Activated gamma-delta T cell treated with Interleukin-2 at 50 U/mL for 16 hours (primary cell): ENCODE measurements around the gene UHRF1.
A peak's percentile ranks its signal among the peaks of the same experiment; 100 is the strongest.
"Not testable (repeated sequence)": the region's sequence is repeated elsewhere in the genome, so short reads cannot be mapped to it uniquely, and the experiment has no call there.

Source experiments
- DNase-seq: peaks from one replicate; pipeline ENCODE4 v3.0.0-alpha.2; 2020

UHRF1 gene

DNA sequence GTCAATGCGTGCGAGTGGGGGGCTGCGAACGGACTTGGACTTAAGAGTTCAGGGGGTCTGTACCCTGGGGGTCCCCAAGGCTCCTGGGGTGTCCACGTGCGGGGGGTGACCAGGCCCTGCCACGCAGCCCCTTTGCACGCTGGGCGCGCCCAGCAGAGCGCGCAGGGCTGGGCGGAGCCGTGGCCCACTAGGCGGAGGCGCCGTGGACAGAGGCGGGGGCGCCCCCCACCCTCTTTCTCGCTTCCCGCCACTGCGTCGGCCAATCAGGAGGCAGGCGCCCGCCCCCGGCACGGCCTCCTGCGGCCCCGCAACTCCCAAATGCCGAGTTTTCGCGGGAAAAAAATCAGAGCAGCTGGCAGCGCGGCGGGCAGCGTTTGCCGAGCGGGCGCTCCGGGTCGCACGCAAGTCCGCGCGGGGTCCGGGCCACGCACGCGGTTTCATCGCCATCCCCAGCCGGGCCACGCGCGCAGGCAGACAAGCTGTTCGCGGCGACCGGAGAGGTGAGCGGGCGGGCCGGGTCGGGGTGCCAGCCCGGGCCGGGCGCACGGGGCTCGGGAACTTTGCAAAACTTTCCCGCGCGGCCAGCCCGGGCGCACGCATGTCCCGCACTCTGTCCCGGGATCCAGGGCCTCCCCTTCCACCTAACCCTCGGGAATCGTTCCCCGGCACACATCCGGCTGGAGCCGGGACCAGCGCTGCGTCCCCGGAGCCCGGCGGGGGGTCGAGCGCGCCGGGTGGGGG lies at the start of gene UHRF1:
Gene UHRF1 (plus strand): TSS at position 346 of the 741 bp plus-strand sequence. CDS start 1,385 bp downstream, outside the sequence.
- DNase-seq, result no peak

DNA sequence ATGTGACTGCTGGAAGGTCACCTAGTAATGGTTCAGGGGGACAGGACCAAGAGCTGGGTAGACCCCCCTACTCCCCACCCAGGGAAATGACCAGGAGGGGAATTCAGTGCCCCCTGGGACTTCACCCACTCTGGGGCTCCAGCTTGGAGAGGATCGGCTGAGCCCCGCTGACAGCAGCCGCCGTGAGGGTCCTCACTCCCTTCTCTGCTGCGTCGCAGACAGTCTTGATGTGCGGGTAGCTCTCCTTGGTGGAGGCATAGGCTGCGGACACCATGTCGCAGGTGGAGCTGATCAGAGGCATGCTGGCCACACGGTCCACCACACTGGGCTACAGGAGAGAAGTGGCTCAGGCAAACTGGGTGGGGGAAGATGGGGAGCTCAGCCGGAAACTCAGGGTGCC lies 49.6 kb upstream of the UHRF1 start:
- no peak for DNase-seq

DNA sequence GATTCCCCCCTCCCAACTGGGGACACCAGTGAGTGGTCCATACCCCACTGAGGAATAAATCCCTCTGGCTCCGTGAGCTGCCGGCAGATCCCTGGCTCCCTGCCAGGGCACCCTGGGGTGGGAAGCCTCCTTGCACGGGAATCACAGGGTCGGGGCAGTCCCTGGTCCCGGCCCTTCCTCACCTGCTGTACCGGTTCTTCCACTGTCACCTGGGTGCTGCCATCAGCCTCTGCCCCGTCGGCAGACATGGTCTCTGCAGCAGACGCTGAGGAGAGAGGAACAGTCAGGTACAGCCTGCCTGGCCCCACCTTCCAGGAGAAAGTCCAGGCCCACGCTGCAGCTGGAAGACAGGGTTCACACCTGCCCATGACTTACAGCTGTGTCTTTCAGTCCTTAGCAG lies 48.2 kb upstream of the UHRF1 start:
- DNase-seq, result no peak

DNA sequence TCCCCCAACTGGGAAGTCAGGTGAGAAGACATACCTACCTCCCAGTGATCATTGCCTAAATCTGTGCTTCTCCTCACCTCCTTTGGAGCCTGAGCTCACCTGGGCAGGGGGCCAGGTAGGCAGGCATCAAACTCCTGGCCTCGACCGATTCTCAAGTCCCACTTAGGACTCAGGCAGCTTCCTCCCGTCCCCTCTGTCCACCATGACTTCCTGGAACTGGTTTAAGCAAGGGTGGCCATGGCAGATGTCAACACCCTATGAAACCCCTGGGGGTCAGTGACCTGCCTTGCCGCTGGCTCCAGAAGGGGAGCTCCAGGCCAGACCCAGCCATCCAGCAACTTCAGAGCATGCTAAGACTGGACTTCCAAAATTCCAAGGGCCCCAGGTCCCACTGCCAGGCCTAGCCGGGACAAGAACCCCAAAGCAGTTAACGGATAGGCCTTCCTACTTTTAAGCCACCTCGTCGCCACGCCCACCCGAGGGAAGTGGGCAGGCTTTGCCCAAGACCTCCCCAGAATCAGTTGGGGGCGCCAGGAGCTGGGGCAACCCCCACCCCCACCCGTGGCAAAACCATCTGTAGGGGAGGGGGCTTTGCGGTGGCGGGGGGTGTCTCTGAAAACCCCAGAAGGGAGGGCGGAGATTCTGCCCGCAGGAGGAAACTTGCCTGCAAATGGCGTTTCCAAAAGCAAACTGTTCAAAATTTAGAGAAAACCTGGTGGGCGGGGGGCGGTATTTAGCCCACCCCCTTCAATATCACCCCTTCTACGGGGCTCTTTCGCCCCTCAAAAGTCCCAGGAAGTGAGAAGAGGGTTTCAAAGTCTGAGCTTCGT lies 42.5 kb upstream of the UHRF1 start:
- DNase-seq, result peak; percentile 35

DNA sequence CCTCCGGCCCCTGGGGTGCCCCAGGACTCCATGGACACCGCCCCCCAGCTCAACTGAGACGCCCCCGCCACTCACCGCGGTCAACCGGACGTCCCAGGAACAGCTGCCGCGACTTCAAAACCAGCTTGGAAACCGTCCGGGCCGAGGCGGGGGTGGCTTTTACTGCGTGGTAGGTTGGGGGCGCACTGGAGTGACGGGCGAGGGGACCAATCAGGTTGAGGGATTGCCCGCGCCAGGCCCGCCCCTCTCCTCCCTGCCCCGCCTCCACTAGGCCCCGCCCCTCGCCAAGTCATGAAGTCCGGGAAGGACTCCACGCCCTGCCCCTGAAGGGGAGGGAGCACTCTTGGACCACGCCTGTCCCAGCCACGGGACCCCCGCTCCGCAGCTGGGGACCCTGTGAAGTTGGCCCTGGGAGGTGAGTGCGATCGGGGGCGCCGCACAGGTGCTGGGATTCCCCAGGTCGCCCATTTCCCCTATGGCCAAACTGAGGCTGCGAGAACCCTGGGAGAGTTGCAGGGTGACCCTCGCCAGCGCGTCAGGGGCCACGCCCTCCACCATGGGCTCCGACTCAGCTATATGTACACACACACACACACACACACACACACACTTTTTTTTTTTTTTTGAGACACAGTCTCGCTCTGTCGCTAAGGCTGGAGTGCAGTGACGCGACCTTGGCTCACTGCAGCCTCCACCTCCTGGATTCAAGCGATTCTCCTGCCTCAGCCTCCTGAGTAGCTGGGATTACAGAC lies 41.6 kb upstream of the UHRF1 start, which contains the start of gene PLIN3:
Gene PLIN3 (minus strand): TSS at position 134 of the 752 bp plus-strand sequence. CDS start 6,273 bp downstream, outside the sequence.
- peak; percentile 82 for DNase-seq

DNA sequence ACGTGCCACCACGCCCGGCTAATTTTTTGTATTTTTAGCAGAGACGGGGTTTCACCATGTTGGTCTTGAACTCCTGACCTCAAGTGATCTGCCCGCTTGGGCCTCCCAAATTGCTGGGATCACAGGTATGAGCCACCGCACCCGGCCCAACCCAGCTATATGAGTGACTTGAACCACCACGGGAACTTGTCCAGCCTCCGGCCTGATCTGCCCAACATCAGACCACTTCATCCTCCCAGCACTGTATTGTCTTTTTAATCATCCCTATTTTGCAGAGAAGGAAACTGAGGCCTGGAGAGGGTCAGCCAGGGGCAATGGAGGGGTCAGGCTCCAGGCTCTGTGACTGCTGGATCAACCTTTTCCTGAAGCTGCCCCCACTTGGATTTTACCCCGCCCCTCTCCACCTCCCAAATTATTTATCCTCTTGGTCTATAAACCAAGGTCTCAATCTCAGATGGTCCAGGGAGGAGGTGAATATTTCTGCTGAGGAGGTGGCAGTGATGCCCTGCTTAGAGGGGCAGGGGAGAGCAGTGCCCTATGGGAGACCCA lies 40.9 kb upstream of the UHRF1 start:
- DNase-seq, result no peak

DNA sequence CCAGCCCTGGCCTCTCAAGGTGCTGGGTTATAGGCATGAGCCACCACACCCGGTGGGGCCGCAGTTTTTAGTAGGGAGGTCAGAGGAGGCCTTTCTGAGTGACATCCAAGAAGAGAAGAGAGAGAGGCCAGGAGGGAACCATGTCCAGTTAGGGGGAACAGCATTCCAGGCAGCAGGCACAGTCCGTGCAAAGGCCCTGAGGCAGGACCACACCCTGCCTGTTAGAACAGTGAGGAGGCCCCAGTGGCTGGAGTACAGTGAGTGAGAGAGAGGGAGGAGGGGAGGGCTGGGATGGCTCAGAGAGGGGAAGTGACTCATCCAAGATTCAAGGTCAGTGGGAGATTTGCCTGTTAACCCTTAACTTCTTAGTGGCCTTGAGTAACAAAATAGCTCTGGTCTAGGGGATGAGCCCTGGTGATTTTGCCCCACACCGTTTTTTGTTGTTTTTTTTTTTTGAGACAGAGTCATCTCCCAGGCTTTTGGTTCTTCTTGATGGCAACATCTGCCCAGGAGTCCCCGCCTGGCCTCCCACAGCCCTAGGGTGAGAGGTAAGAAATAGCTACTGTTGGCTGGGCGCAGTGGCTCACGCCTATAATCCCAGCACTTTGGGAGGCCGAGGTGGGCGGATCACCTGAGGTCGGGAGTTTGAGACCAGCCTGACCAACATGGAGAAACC lies 39.1 kb upstream of the UHRF1 start:
- no peak for DNase-seq

DNA sequence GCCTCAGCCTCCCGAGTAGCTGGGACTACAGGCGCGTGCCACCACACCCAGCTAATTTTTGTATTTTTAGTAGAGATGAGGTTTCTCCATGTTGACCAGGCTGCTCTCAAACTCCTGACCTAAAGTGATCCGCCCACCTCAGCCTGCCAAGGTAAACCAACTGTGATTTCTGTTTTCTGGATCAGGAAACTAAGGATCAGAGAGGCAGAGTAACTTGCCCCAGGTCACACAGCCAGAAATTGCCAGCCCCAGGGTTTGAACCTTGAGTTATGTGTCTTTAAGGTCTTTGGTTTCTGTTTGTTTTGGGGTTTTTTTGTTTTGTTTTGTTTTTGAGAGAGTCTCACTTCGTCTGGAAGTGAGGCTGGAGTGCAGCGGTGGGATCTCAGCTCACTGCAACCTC lies 37.6 kb upstream of the UHRF1 start:
- DNase-seq, result no peak

DNA sequence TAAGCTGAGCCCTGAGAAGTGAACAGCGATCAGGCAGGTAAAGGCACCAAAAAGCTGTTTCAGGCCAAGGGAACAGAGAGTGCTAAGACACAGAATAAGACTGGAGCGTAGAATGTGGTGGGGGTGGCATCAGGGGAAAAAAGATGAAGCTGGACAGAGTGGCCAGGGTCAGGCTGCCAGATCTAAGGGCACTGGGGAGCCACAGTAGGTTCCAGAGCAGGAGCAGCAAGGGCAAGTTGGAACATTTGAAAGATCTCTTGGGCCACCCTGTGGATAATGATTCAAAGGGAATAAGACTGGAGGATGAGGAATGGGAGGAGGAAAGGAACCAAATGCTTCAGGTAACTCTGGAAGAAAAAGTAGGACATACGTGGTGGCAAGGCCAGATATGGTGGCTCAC lies 35.4 kb upstream of the UHRF1 start:
- DNase-seq, result no peak

DNA sequence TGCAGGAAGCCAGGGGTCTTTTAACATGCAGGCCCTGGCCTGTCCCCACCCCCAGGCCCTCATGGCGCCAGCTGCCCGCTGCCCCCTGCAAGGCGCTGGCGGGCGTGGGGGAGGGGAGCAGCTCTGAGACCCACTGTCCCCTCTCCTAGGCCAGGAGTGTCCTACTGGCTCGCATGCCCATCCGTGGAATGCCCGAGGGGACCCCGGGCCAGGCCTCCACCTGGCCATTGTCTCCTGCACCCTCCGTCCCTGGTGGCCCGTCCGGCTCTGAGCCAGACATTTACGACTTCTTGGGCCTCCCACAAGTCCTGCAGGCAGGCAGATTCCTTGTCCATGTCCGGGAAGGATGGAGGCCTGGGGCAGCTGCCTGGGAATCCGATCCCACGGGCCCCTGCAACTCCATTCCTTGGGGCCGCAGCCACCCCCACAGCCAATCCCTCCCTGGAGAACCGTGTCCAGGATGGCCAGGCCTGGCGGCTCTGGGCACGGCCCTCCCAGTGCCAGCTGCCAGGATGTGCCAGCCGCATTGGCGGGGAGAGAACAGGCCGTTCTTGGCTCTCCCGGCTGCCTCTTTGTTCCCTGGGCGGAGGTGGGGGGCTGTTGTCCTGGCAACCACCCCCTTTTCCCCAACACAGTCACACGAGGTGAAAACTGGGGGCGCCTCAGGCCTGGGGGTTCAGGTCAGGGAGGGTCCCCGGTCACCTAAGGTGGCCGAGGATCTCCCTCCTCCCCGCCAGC lies 31.4 kb upstream of the UHRF1 start:
- DNase-seq, result no peak

DNA sequence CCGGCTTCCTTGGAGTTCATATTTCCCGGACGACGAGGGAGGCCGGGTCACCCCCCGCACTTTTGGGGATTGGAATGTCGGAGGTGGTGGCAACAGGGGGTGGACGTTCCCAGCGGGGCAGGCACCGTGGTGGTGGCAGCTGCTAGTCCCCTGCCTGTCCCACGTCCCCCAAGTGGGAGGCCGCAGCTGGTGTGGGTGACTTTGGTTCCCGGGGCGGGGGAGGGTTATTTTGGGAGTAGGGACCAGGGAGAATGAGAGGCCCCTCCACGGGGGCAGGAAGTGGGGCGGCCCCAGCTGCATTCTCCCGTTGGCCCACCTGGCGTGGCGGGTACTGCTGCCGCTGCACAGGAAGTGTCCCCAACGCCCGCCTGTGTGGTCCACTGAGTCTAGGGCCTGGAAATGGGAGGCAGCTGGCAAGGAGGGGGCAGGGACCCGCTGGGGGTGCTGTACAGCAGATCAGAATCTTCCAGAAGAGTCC lies 30.8 kb upstream of the UHRF1 start:
- no peak for DNase-seq

DNA sequence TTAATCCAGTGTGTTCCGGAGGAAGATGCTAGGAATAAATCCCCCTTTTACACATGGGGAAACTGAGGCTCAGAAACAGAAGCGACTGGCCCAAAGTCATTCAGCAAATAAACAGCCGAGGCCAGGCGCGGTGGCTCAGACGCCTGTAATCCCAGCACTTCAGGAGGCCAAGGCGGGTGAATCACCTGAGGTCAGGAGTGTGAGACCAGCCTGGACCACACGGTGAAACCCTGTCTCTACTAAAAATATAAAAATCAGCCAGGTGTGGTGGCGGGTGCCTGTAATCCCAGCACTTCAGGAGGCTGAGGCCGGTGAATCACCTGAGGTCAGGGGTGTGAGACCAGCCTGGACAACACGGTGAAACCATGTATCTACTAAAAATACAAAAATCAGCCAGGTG lies 30.3 kb upstream of the UHRF1 start:
- no peak for DNase-seq

DNA sequence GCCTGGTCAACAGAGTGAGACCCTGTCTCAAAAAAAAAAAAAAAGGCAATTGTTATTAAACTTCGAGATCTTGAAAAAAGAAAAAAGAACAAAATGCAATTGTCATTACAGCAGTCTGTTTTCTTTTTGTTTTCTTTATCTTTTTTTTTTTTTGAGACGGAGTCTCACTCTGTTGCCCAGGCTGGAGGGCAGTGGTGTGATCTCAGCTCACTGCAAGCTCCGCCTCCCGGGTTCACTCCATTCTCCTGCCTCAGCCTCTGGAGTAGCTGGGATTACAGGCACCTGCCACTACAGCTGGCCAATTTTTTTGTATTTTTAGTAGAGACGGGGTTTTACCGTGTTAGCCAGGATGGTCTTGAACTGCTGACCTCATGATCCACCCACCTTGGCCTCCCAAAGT lies 26.4 kb upstream of the UHRF1 start:
- not testable (repeated sequence) for DNase-seq

DNA sequence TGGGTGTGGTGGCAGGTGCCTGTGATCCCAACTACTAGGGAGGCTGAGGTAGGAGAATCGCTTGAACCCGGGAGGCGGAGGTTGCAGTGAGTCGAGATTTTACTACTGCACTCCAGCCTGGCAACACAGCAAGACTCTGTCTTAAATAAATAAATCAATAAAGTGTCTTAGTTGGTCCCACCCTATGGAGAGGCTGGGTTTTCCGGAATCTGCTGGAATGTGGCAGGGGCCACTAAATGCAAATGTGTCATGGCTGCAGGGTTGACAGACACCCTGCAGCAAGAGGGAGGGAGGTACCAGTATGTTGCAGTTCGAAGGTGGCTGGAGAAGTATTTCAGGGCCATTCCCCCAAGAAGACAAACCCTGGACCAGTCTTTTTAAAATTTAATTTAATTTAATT lies 24.3 kb upstream of the UHRF1 start:
- not testable (repeated sequence) for DNase-seq

DNA sequence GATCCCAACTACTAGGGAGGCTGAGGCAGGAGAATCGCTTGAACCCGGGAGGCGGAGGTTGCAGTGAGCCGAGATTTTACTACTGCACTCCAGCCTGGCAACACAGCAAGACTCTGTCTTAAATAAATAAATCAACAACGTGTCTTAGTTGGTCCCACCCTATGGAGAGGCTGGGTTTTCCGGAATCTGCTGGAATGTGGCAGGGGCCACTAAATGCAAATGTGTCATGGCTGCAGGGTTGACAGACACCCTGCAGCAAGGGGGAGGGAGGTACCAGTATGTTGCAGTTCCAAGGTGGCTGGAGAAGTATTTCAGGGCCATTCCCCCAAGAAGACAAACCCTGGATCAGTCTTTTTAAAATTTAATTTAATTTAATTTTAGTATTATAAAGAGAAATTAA lies 21.5 kb upstream of the UHRF1 start:
- DNase-seq, result not testable (repeated sequence)

DNA sequence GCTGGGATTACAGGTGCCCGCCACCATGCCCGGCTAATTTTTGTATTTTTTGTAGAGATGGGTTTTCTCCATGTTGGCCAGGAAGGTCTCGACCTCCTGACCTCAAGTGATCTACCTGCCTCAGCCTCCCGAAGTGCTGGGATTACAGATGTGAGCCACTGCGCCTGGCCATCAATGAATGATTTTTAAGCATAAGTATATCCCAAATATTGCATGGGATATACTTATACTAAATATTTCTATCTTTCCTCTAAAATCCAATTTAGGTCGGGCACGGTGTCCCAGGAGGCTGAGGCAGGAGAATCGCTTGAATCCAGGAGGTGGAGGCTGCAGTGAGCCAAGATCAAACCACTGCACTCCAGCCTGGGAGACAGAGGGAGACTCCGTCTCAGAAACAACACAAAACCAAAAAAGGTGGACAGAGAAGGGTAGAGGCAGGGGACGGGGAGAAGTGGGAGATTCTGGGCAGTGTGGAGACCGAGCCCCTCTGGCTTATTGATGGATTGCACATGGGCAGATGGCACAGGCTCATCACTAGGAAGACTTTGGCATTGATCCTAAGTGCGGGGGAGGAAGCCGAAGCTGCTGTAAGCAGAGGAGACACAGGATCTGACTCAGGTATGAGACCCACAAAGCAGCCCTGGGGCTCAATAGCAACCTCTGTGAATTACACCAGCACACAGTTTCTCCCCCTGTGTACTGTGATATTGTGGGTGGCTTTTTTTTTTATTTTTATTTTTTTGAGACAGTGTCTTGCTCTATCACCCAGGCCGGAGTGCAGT lies 20.1 kb upstream of the UHRF1 start:
- DNase-seq, result no peak

DNA sequence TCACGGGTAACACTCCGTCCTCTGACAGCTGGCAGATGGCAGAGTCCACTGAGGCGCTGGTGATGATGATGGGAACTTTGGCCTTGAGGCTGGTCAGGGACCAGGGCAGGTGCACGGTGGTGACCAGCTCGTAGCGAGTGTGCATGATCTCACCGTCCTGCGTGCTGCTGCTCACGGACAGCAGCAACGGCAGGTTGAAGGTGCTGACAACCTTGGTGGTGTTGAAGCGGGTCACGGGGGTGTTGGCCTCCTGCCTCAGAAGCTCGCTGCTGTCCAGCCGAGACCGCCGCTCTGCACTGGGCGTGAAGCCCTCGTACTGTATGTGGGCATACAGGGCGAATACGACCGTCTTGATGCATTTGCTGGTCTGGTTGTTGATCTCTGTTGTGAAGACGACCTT lies 18.2 kb upstream of the UHRF1 start:
- no peak for DNase-seq

DNA sequence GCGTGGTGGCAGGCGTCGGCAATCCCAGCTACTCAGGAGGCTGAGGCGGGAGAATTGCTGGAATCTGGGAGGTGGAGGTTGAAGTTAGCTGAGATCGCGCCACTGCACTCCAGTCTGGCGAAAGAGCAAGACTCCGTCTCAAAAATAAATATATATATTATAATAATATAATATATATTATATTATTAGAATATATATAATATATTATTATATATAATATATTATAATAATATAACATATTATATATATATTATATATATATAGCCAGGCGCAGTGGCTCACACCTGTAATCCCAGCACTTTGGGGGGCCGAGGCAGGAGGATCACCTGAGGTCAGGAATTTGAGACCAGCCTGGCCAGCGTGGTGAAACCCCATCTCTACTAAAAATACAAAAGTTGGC lies 16.3 kb upstream of the UHRF1 start:
- DNase-seq, result not testable (repeated sequence)

DNA sequence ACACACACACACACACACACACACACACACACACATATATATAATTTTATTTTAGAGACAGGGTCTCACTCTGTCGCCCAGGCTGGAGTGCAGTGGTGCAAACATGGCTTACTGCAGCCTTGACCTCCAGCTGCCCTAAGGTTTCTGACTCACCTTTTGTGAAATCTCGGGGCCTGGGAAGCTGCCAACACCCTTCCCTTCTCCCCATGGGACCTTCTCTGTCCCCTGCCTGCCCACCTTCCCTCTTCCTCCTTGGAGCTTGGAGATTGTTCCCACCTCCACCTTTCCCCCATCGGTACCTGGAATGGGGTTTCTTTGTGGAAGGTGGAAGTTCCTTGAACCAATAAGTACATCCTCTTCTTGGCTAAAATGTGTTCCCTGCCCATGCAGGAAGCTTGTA lies 12.9 kb upstream of the UHRF1 start:
- no peak for DNase-seq

DNA sequence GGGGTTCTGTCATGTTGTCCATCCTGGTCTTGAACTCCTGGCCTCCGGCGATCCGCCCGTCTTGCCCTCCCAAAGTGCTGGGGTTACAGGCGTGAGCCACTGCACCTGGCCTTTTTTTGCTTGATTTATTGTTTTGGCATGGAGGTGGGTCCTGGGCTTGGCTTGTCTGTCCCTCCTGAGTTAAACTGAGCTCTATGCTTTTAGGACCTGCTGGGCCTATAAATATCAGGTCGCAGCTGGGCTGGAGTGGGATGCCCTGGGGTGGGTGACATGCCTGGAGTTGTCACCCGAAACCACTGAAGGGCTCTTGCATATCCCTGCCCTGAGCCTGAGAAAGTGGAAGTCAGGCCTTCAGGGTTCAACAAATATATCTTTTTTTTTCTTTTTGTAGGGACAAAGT lies 12.2 kb upstream of the UHRF1 start:
- DNase-seq, result no peak

DNA sequence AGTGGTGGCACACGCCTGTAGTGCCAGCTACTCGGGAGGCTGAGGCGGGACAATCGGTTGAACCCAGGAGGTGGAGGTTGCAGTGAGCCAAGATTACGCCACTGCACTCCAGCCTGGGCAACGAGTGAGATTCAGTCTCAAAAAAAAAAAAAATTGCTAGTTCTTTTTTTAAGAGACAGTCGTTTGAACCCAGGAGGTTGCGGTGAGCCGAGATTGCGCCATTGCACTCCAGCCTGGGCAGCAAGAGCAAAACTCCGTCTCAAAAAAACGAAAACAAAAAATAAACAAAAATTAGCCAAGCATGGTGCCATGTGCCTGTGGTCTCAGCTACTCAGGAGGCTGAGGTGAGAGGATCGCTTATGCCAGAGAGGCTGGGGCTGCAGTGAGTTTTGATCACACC lies 8.4 kb upstream of the UHRF1 start:
- not testable (repeated sequence) for DNase-seq
